AG09309 (cell line): ENCODE results near the gene PBRM1.
A peak's percentile ranks its signal among the peaks of the same experiment; 100 is the strongest.

Source experiments
- DNase-seq: peaks from one replicate; pipeline ENCODE4 v3.0.0-alpha.2; 2010; ENCODE audit warnings: low read depth
- H3K4me3 ChIP-seq: 2 replicates; pipeline ENCODE4 v1.5.1; 2011; ENCODE audit warnings: mild to moderate bottlenecking, low read depth, low read length, moderate library complexity; ENCODE audit not compliant: control insufficient read depth
- CTCF ChIP-seq: IDR thresholded peaks from 2 replicates; pipeline ENCODE4 v1.5.1; 2011; ENCODE audit warnings: mild to moderate bottlenecking, low read depth, low read length, inconsistent platforms; ENCODE audit not compliant: insufficient read depth, control insufficient read depth; ENCODE audit errors: missing control alignments

Gene PBRM1

GRCh38 chr3:52704611-52705437, 19.1 kb upstream of the PBRM1 start:
- H3K4me3 ChIP-seq: peak overlapping the region; percentile 92
- TF ChIP-seq CTCF: no peak
- no peak for DNase-seq

GRCh38 chr3:52703341-52703740, 17.6 kb upstream of the PBRM1 start:
- TF ChIP-seq CTCF: no peak
- H3K4me3 ChIP-seq: no peak overlapping the region; the same call in none of the 2 replicates
- no peak for DNase-seq

- H3K4me3 ChIP-seq: no peak overlapping the region
- DNase-seq: no peak
- no peak for TF ChIP-seq CTCF
Observed at GRCh38 chr3:52697632-52697965, 11.9 kb upstream of the PBRM1 start.

- DNase-seq: no peak
- no peak for TF ChIP-seq CTCF
- no peak overlapping the region for H3K4me3 ChIP-seq
Observed at GRCh38 chr3:52696830-52697631, 11.3 kb upstream of the PBRM1 start.

GRCh38 chr3:52695798-52696671, 10.3 kb upstream of the PBRM1 start:
- DNase-seq: no peak
- no peak overlapping the region for H3K4me3 ChIP-seq
- no peak for TF ChIP-seq CTCF

- H3K4me3 ChIP-seq: no peak overlapping the region
- no peak for TF ChIP-seq CTCF
- no peak for DNase-seq
Observed at GRCh38 chr3:52694528-52695189, 8.9 kb upstream of the PBRM1 start.
